T-helper 17 cell (primary cell): ENCODE results near the gene NEDD4L. TPM values are rescaled to one million over a fixed set of nuclear protein-coding genes. Genes with fewer than 3 reads are reported as not detected.
A peak's percentile ranks its signal among the peaks of the same experiment; 100 is the strongest.

Experiments used
- ATAC-seq: fragments of 150-1000 bp; cut with Tn5 transposase; 2 replicates; pipeline ENCODE4 v1.10.0; 2021; ENCODE audit warnings: mild to moderate bottlenecking, moderate library complexity
- DNase-seq, 3 donors: peaks; one replicate each; pipeline versions ENCODE4 v3.0.0 to v3.0.0-alpha.2; 2020 to 2021
- H3K9me3 ChIP-seq: one replicate; pipeline ENCODE4 v1.7.0; 2013; ENCODE audit warnings: low read length, mild to moderate bottlenecking; ENCODE audit not compliant: control insufficient read depth, poor library complexity, severe bottlenecking
- H3K27ac Mint-ChIP-seq: one replicate; pipeline ENCODE4 v1.8.0; 2022; ENCODE audit warnings: mild to moderate bottlenecking, moderate library complexity, mixed read lengths
- H3K27me3 Mint-ChIP-seq: one replicate; pipeline ENCODE4 v1.8.0; 2022; ENCODE audit warnings: mixed read lengths
- H3K36me3 Mint-ChIP-seq: one replicate; pipeline ENCODE4 v1.8.0; 2022; ENCODE audit warnings: low read depth, mixed read lengths
- H3K4me1 Mint-ChIP-seq: one replicate; pipeline ENCODE4 v1.8.0; 2022; ENCODE audit warnings: mild to moderate bottlenecking, mixed read lengths
- H3K4me3 Mint-ChIP-seq: one replicate; pipeline ENCODE4 v1.8.0; 2022; ENCODE audit warnings: mild to moderate bottlenecking, moderate library complexity, mixed read lengths
- total RNA-seq, 4 donors: library from RNA in 2 of 4; stranded (reverse) in 2 of 4; gene quantifications; one replicate each; pipeline ENCODE4 v1.2.3 and lab custom pipeline; 2022 to 2026

The NEDD4L gene
- total RNA-seq, 2 donors from 2014 or later: 9.8 to 22.4 TPM

DNA sequence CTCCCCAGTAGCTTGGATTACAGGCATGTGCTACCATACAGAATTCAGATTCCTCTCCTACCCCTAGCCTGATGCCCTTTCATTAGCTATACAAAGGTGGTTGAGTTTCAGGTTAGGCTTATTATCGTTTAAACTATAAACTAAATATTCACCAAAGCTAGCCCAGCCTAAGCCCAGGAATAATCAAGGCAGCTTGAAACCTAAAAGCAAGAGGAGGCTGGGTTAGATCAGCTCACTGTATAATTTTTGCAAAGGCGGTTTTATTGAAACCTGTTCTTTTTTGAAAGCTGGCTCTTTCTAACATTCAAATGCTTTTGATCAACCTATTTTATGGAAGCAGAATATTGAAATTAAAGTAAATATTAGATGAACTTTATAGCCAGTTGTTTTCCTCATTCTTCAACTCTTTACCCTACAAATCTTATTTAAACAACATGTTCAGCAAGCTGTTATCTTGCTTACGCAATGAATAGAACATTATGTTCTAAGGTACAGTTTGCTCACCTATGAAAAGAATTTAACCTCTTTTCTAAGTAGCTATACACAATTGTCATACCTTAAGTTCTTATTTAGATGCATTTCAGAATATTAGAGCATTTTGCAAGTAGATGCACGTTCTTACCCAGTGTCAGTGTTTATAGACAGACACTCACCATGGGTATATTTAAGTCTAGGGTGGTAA, 241.6 kb downstream of the NEDD4L start:
- DNase-seq: no peak
- H3K36me3 Mint-ChIP-seq: peaks cover 2% of the 10 kb centered on the region

DNA sequence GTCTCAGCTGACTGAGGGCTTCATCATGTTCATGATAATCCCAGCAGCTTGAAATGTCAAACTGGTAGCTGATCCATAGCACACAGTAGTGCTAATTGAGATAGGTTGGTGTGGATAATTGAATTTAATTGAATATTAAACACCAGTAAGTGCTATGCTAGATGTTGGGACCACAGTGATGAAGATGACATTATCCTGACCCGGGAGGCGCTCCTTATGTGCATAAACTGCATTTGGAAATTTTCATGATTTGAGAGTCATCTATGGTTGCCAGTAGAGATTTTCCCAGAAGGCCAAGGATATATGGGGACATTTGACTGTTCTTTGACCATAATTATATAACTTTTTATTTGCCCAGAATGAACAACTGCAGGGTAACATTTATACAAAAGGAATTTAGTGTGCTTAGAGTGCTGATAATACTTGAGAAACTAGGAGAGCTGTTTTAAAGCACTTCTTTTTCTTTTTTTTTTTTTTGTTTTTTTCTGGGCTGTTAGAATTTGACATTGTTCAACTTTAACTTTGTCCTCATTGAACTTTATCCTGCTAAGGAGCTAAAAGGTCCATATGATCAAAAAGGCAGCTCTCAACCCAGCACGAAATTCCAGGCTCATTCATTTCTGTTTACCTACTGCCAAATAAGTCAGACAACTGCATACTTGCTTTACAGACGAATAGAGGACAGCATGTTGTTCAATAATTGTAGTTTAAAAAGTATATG, 242.8 kb downstream of the NEDD4L start:
- H3K9me3 ChIP-seq: no peaks in the 10 kb centered on the region
- H3K36me3 Mint-ChIP-seq: peaks cover 2% of the 10 kb centered on the region
- H3K27ac Mint-ChIP-seq: no peak overlapping the region
- no peak overlapping the region for H3K4me3 Mint-ChIP-seq
- H3K27me3 Mint-ChIP-seq: peaks cover 30% of the 10 kb centered on the region
- DNase-seq (no peak), ATAC-seq (no peak)
- no peaks in the 10 kb centered on the region for H3K4me1 Mint-ChIP-seq

More for the DNA sequence above, 241.6 kb downstream of the NEDD4L start:
- ATAC-seq: no peak
- no peaks in the 10 kb centered on the region for H3K4me1 Mint-ChIP-seq
- H3K9me3 ChIP-seq: no peaks in the 10 kb centered on the region
- H3K4me3 Mint-ChIP-seq: no peak overlapping the region
- H3K27ac Mint-ChIP-seq: no peak overlapping the region
- peaks cover 30% of the 10 kb centered on the region for H3K27me3 Mint-ChIP-seq

DNA sequence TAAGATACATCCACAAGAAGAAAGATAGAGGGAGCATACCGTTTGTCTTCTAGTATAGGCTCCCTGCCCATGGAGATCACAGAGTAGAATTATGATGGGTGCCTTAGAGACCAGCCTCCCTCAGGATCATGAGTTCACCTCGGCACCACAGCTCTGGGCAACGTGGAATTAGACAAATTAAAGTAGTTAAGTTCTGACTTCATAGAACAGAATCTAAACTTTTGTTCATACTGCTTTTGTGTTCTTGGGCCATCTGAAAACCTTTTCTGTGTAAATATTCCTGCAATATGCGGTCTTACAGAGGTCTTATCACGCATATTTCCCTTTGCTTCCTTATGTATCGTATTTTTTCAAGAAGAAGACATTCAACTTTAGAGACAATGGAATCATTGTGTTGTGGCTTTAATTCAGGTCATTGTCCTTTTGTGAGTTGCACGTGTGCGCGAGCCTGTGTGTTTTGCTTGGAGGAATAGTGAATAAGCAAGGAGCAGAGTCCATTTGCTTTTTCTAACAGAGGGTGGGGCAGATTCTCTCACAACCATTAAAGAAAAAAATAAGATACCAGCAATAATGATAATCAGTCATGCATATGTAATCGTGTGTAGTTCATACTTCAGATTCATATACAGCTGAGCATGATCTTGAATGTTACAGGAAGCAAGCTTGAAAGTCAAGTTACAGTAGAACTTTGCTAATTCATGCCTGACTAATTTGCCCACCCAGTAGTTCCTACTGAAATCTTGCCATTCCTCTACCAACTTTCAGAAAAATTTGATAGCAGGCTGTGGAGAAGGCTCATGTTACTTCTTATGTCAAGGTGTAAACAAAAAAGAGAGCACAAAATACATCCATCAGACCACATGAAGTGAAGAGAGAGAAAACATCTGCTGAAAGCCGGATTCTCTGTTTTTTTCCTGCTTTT, 243.6 kb downstream of the NEDD4L start:
- H3K27me3 Mint-ChIP-seq: peaks cover 30% of the 10 kb centered on the region
- no peak for DNase-seq
- H3K27ac Mint-ChIP-seq: no peak overlapping the region
- no peaks in the 10 kb centered on the region for H3K9me3 ChIP-seq
- H3K4me1 Mint-ChIP-seq: no peaks in the 10 kb centered on the region
- no peak overlapping the region for H3K4me3 Mint-ChIP-seq
- H3K36me3 Mint-ChIP-seq: peaks cover 2% of the 10 kb centered on the region
- ATAC-seq: no peak

DNA sequence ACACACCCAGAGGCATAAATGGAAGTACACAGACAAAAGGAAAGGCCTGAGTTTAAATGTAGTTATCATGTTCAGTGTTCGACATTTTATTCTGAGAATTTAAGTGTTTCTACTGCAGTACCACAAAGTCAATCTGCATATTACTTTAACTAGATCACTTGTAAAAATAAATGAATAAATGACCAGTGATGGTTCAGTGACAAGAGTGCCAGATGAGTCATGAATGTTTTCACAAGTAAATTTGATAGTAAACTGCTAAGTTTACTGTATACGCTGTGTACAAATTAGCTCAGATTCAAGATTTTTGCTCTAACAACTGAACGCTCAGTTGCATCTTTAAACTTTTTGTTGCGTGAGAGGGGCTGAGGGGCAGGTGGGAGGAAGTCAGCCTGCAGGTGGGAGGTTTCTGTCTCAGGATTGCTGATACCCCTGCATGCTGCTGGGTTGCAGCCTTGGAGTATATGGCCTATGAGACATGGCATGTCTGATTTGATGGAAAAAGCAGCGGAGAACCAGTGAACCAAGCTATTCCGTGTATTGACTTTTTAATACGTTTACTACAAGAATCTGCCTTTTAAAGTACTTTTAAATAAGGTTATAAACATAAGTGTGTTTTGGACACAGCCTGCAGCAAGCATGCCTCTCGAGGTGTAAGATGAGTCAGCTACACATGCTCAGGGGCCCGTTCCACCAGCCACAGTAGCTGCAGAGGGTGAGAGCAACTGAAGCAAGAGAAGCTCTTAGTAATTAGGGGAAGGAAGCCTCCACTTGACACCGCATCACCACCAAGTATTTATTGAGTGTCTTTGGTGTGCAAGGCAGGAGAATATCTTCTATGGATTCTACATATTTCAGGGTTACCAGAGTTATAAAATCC, 245.1 kb downstream of the NEDD4L start:
- Mint-ChIP-seq H3K4me3 (no peak overlapping the region), H3K27ac (no peak overlapping the region), H3K36me3 (peaks cover 2% of the 10 kb centered on the region), H3K4me1 (no peaks in the 10 kb centered on the region), H3K27me3 (peaks cover 20% of the 10 kb centered on the region)
- DNase-seq: no peak
- H3K9me3 ChIP-seq: no peaks in the 10 kb centered on the region
- no peak for ATAC-seq

DNA sequence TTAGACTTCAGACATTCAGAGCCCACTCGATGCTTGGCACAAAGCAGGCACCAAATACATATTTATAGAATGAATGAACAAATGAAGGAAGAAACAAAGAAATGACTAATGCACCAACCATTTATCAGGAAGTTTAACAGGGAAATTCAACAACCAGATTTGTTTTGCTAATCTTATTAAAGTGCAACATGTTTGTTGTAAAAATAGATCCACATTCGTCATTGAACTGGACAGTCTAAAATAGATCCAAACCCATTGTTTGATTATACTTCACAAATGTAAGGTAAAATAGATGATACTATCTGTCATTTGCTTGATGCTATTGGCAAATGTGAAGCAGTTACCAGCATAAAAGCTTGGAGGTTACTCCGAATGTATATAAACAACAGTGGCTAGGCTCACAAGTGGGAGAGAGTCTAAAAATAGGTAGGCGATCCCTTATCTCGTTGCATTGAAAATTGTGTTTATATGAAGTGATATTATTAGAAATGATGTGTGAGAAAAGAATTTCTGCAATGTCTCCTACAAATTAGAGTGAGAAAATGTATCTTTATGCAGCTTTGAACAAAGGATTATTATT, 246.2 kb downstream of the NEDD4L start:
- ATAC-seq: no peak
- no peak for DNase-seq
- peaks cover 2% of the 10 kb centered on the region for H3K36me3 Mint-ChIP-seq
- no peaks in the 10 kb centered on the region for H3K9me3 ChIP-seq
- H3K4me3 Mint-ChIP-seq: no peak overlapping the region
- no peaks in the 10 kb centered on the region for H3K4me1 Mint-ChIP-seq
- H3K27ac Mint-ChIP-seq: no peak overlapping the region
- peaks cover 14% of the 10 kb centered on the region for H3K27me3 Mint-ChIP-seq

DNA sequence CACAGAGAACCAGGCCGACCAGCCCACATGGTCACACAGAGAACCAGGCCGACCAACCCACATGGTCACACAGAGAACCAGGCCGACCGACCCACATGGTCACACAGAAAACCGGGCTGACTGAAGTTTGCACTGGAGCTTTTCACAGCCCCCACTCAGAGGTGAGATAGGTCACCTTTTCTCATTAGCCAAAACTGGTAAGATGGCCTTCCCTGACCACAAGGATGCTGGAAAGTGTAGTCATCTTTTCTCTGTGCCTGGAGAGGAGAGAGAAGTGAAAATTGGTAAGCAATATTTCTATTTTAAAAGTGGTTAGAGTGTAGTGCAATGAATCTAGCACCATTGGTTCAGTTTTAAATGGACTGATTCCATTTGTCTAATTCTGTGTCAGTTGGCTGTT, 247.1 kb downstream of the NEDD4L start:
- peaks cover 2% of the 10 kb centered on the region for H3K36me3 Mint-ChIP-seq
- peaks cover 19% of the 10 kb centered on the region for H3K27me3 Mint-ChIP-seq
- H3K4me1 Mint-ChIP-seq: no peaks in the 10 kb centered on the region
- H3K4me3 Mint-ChIP-seq: no peak overlapping the region
- ATAC-seq (no peak), DNase-seq (no peak)
- H3K9me3 ChIP-seq: no peaks in the 10 kb centered on the region
- H3K27ac Mint-ChIP-seq: no peak overlapping the region

DNA sequence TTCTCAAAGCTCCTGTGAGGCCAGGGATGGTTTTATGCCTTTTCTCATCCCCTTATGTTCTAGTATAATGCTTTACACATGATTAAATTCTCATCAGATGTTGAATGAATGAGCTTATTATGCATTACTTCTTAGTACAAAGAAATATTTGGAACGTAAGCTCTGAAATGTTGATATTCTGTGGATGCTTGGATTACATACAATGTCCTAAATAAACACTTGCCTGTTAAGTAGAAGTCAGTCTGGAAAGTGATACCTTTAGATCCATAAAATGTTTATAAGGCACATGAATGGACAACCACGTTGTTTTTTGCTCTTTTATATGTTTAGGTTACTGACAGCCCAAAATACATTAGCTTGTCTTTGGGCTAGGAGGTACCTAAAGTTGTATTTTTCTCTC, 248.6 kb downstream of the NEDD4L start:
- peaks cover 2% of the 10 kb centered on the region for H3K36me3 Mint-ChIP-seq
- DNase-seq (no peak), ATAC-seq (no peak)
- no peaks in the 10 kb centered on the region for H3K9me3 ChIP-seq
- peaks cover 24% of the 10 kb centered on the region for H3K27me3 Mint-ChIP-seq
- no peak overlapping the region for H3K27ac Mint-ChIP-seq
- H3K4me3 Mint-ChIP-seq: no peak overlapping the region
- H3K4me1 Mint-ChIP-seq: peaks cover 3% of the 10 kb centered on the region

DNA sequence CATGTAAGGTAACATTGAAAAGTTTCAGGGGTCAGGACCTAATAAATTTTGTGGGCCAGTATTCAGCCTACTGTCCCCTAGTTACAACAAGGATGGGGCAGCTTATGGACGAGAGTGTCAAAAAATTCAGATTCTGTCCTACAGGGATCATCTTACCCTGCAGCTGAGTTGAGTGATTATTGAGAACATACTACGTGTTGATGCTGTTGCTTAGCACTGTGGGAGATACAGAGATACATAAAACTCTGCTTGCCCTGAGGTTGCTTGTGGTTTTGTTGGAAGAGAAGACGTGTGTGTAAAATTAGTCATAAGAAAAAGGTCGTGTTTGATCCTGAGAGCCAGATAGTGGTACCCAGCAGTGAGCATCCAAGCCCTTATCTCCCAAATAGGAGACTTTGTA, 253.2 kb downstream of the NEDD4L start:
- peak; percentile 82 for ATAC-seq

DNA sequence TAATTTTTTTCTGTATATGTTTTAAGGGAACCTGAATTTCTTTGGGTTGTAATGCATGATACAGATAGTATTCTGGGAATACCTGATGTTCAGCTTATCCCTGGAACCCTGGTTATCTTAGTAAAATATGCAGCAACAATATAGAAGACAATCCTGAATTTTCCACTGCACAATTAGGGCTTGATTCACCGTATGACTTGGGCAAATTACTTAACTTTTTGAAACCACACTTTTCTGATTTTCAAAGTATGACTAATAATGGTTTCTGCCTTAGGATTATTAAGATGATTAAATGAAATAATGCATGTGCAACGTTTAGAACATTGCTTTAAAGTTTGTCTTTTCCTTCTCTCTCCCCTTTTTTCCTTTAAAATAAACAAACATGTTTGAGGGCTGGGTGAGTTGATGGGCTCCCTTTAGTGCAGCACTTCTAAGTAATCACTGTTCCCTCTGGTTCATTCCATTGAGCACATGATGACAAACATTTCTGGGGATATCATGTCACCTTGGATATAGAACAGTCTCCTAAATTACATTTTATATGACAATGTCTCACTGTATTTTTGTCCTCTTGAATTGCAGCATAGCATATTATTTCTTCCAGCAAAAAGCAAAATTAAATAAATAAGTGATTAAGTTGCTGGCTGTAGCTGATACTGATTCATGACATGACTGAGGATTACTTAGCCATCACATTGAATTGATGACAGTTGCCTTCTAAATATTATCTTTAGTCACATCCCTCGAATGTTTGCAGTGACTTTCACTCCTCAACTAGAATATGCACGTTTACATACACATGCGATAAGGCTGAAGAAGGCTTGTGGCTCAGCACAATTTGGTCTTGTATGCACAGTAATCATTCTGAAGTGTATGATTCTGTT, 254.5 kb downstream of the NEDD4L start:
- ATAC-seq (no peak), DNase-seq (no peak)
- no peaks in the 10 kb centered on the region for H3K9me3 ChIP-seq
- H3K27me3 Mint-ChIP-seq: peaks cover 44% of the 10 kb centered on the region
- H3K36me3 Mint-ChIP-seq: no peaks in the 10 kb centered on the region
- H3K4me1 Mint-ChIP-seq: peaks cover 10% of the 10 kb centered on the region
- H3K27ac Mint-ChIP-seq: no peak overlapping the region
- H3K4me3 Mint-ChIP-seq: no peak overlapping the region

More for the DNA sequence above, 253.2 kb downstream of the NEDD4L start:
- Mint-ChIP-seq H3K27ac (no peak overlapping the region), H3K27me3 (peaks cover 31% of the 10 kb centered on the region), H3K4me1 (peaks cover 5% of the 10 kb centered on the region), H3K4me3 (no peak overlapping the region), H3K36me3 (no peaks in the 10 kb centered on the region)
- no peaks in the 10 kb centered on the region for H3K9me3 ChIP-seq
- DNase-seq: no peak

DNA sequence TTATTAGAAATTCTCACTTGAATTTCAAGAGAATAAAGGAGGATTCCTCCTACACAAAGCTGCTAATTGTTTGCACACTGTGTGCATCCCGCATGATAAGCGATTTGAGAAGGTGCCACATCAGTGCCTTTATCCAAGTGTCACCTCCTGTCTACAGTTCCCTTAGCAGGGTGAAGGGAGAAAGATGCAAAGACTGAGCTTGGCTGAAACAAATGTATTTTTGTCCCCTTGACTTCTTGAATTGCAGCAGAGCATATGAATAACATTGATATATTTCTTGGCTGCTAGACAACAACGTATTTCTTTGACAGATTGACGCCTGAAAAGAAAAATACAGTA, 255.1 kb downstream of the NEDD4L start:
- H3K9me3 ChIP-seq: no peaks in the 10 kb centered on the region
- ATAC-seq (no peak), DNase-seq (no peak)
- H3K4me3 Mint-ChIP-seq: no peak overlapping the region
- no peak overlapping the region for H3K27ac Mint-ChIP-seq
- peaks cover 14% of the 10 kb centered on the region for H3K4me1 Mint-ChIP-seq
- H3K36me3 Mint-ChIP-seq: no peaks in the 10 kb centered on the region
- peaks cover 46% of the 10 kb centered on the region for H3K27me3 Mint-ChIP-seq

DNA sequence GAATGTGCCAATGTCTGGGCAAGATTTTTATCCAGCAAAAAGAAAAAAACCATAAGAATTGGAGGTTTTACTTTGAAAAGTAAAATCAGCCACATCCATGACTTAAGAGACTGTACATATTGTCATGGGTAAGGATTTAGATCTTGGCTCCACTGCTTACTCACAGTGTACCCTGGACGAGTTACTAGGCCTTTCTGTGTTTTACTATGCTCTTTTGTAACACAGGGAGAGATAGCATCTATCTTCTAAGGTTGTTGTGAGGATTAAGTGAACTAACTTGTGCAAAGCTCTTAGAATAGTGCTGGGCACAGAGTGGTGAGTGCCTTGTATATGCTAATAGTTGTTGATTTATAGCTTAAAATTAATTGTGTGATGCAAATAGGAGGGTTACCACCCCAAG, 255.9 kb downstream of the NEDD4L start:
- Mint-ChIP-seq H3K27ac (peak overlapping the region; percentile 21), H3K36me3 (no peaks in the 10 kb centered on the region), H3K27me3 (peaks cover 46% of the 10 kb centered on the region), H3K4me3 (no peak overlapping the region), H3K4me1 (peaks cover 14% of the 10 kb centered on the region)
- H3K9me3 ChIP-seq: no peaks in the 10 kb centered on the region
- DNase-seq (no peak), ATAC-seq (no peak)

DNA sequence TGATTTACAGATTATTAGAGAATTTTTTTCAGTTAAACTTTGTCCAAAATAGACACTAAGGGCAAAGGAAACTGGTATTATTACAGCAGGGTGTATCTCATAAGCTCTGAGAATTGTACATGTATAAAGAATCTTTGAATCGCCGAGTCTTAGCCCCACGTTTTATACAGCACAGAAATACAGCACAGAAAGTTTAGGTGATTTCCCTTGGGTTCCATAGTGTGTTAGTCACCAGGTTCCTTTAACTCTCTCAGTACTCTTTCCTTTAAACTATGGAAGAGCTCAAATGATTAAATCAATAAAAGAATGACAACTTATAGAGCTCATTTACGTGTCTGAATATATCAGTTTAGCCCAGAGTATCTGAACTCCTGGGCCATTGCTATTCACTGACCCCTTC, 256.8 kb downstream of the NEDD4L start:
- DNase-seq: no peak

More for the DNA sequence above, 256.8 kb downstream of the NEDD4L start:
- Mint-ChIP-seq H3K4me3 (no peak overlapping the region), H3K27ac (no peak overlapping the region), H3K4me1 (peaks cover 14% of the 10 kb centered on the region), H3K27me3 (peaks cover 43% of the 10 kb centered on the region), H3K36me3 (no peaks in the 10 kb centered on the region)
- H3K9me3 ChIP-seq: no peaks in the 10 kb centered on the region
- no peak for ATAC-seq
